Activated B cell treated with CpG ODN at 0.5 μM for 24 hours (primary cell): ENCODE data around the gene SMTNL1. TPM values are rescaled to one million over a fixed set of nuclear protein-coding genes. Genes with fewer than 3 reads are reported as not detected.

Experiments
- ATAC-seq: fragments of 200-7000 bp; cut with Tn5 transposase; one replicate; pipeline ENCODE4 v1.10.0; 2021; ENCODE audit warnings: low read depth, mild to moderate bottlenecking, moderate library complexity
- CTCF ChIA-PET: fragments of 350-600 bp; sonication (Branson Sonifier 250); formaldehyde crosslinking; loops from one replicate; lab custom pipeline; 2021; ENCODE audit warnings: antibody characterized with exemption; lab: Charles Lee
- POLR2A ChIA-PET: fragments of 350-600 bp; sonication (Branson Sonifier 250); formaldehyde crosslinking; loops from one replicate; lab custom pipeline; 2021; ENCODE audit warnings: antibody characterized with exemption; lab: Charles Lee
- DNase-seq: peaks from one replicate; pipeline ENCODE4 v3.0.0; 2022
- H3K27ac Mint-ChIP-seq: one replicate; pipeline ENCODE4 v1.8.0; 2020; ENCODE audit warnings: mixed read lengths
- H3K27me3 Mint-ChIP-seq: one replicate; pipeline ENCODE4 v1.8.0; 2021; ENCODE audit warnings: mixed read lengths
- H3K36me3 Mint-ChIP-seq: one replicate; pipeline ENCODE4 v1.8.0; 2021; ENCODE audit warnings: low read depth, mixed read lengths
- H3K4me1 Mint-ChIP-seq: one replicate; pipeline ENCODE4 v1.8.0; 2021; ENCODE audit warnings: mixed read lengths
- H3K4me3 Mint-ChIP-seq: one replicate; pipeline ENCODE4 v1.8.0; 2020; ENCODE audit warnings: mild to moderate bottlenecking, mixed read lengths
- H3K9me3 Mint-ChIP-seq: one replicate; pipeline ENCODE4 v1.8.0; 2020; ENCODE audit warnings: mixed read lengths
- intact Hi-C: fragments of 100-400 bp; cut with micrococcal nuclease; formaldehyde crosslinking; loops from one replicate; pipeline ENCODE4 v1.15.1; 2024
- total RNA-seq: library from RNA; stranded (reverse); gene quantifications from 2 replicates; pipeline ENCODE4 v1.2.3, GENCODE V29; 2022
- TF ChIP-seq, protein P1 (sequence below): fragments of 200-600 bp; IDR thresholded peaks from one replicate; pipeline ENCODE4 v1.8.0; 2022; ENCODE audit warnings: antibody characterized with exemption, mild to moderate bottlenecking

The SMTNL1 gene
- total RNA-seq, 1 donor from 2014 or later = not detected

DNA sequence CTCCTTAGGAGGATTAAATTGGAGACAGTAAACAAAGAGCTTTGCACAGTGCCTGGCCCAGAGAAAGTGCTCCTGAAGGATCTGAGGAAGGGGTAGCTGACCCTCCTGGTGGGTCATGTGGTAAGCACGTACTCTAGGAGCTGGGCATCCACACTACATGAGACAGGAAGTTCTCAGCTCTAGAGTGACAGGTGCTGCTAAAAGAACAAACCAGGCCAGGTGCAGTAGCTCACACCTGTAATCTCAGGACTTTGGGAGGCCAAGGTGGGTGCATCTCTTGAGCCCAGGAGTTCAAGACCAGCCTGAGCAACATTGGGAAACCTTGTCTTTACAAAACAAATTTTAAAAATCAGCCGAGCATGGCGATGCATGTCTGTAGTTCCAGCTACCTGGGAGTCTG, 35.0 kb upstream of the SMTNL1 start:
- Mint-ChIP-seq H3K27ac (no peak overlapping the region), H3K4me3 (no peak overlapping the region), H3K36me3 (peaks cover 11% of the 10 kb centered on the region), H3K4me1 (peaks cover 6% of the 10 kb centered on the region), H3K9me3 (no peaks in the 10 kb centered on the region), H3K27me3 (no peaks in the 10 kb centered on the region)
- no peak for ATAC-seq
- no peak for DNase-seq
- ChIA-PET POLR2A (interaction anchor here (1.1 to 1.5 kb wide), 3 partner anchors 13 to 152 kb away, joined by 3 to 5 read pairs (median 3); partner anchors contain the start of gene SLC43A1), CTCF (interaction anchor here (1.3 to 1.9 kb wide), 2 partner anchors 9 to 142 kb away, joined by 3 to 13 read pairs; no protein-coding TSS in a partner anchor)
- TF ChIP-seq, protein P1, sequence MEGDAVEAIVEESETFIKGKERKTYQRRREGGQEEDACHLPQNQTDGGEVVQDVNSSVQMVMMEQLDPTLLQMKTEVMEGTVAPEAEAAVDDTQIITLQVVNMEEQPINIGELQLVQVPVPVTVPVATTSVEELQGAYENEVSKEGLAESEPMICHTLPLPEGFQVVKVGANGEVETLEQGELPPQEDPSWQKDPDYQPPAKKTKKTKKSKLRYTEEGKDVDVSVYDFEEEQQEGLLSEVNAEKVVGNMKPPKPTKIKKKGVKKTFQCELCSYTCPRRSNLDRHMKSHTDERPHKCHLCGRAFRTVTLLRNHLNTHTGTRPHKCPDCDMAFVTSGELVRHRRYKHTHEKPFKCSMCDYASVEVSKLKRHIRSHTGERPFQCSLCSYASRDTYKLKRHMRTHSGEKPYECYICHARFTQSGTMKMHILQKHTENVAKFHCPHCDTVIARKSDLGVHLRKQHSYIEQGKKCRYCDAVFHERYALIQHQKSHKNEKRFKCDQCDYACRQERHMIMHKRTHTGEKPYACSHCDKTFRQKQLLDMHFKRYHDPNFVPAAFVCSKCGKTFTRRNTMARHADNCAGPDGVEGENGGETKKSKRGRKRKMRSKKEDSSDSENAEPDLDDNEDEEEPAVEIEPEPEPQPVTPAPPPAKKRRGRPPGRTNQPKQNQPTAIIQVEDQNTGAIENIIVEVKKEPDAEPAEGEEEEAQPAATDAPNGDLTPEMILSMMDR = no peak
- intact Hi-C loops = no loop called here

DNA sequence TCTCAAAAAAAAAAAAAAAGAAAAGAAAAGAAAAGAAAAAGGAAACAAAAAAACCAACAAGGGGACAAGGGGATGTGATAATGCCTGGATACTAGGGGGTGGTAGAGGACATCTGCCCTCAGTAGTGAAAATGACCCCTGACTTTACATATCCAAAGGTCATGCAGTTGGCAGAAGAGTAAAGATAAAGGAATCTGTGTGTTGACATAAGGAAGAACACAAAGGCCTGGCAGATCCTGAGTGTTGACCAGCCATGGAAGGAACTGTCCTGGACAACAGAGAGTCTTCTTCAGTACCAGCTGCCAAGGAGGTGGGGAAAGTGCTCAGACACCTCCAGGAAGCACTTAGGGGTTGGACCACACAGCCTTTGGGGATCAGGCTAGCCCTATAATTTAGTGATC, 34.5 kb upstream of the SMTNL1 start:
- Mint-ChIP-seq H3K27me3 (no peaks in the 10 kb centered on the region), H3K9me3 (no peaks in the 10 kb centered on the region), H3K36me3 (peaks cover 11% of the 10 kb centered on the region), H3K4me3 (no peak overlapping the region), H3K4me1 (peaks cover 6% of the 10 kb centered on the region), H3K27ac (no peak overlapping the region)
- CTCF ChIA-PET = interaction anchor here (1.3 to 1.9 kb wide), 2 partner anchors 9 to 142 kb away, joined by 3 to 13 read pairs; no protein-coding TSS in a partner anchor
- DNase-seq = no peak
- no peak for ATAC-seq
- TF ChIP-seq, protein P1 = no peak
- intact Hi-C loops = no loop called here
- POLR2A ChIA-PET = interaction anchor here (0.7 to 1.5 kb wide), 3 partner anchors 12 to 152 kb away, joined by 3 to 9 read pairs (median 5); partner anchors contain the start of gene SLC43A1

DNA sequence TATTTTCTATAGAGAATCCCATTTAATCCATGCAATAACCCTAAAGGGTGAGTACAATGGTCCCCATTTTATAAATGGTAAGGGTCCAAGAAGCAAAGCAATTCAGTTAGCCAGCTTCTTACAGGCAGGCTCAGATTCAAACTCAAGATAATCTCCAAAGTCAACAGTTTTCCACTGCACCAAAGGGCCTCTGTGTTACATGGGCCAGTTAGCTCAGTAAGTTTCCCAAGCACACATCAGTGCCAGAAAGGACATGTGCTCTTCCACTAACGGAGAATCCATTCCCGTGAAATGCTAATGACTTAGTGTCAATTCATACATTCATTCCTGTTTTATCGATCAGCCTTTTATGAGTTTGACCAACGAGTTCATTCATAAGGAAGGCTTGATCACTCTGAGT, 32.9 kb upstream of the SMTNL1 start:
- H3K4me1 Mint-ChIP-seq = peaks cover 6% of the 10 kb centered on the region
- H3K36me3 Mint-ChIP-seq = peaks cover 8% of the 10 kb centered on the region

DNA sequence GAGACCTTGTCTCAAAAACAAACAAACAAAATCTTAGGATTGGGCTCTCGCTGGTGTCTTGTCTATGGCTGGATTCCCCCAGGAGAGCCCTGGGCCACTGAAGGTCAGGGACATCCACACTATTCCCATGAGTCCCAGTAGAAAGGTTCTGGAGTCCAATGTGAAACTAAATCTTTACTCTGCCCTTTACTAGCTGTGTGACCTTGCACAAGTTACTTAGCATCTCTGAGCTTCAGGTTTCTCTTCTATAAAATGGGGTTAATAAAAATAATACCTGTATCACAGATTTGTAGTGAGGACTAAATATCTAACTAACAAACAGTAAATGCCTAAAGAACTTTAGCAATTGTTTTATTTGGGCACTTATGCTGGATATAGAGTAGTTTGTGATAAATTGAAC, 30.9 kb upstream of the SMTNL1 start:
- H3K27ac Mint-ChIP-seq = no peak overlapping the region
- H3K9me3 Mint-ChIP-seq = no peaks in the 10 kb centered on the region
- no peak overlapping the region for H3K4me3 Mint-ChIP-seq
- H3K27me3 Mint-ChIP-seq = no peaks in the 10 kb centered on the region
- TF ChIP-seq, protein P1 = no peak
- H3K36me3 Mint-ChIP-seq = peaks cover 5% of the 10 kb centered on the region
- no peak for ATAC-seq
- CTCF ChIA-PET = interaction anchor here (2.8 to 4.2 kb wide), 2 partner anchors 13 to 23 kb away, joined by 7 to 22 read pairs; no protein-coding TSS in a partner anchor
- DNase-seq = no peak
- intact Hi-C loops = no loop called here
- H3K4me1 Mint-ChIP-seq = peaks cover 2% of the 10 kb centered on the region
- POLR2A ChIA-PET = no interaction called here

More for the DNA sequence above, 32.9 kb upstream of the SMTNL1 start:
- Mint-ChIP-seq H3K27ac (no peak overlapping the region), H3K9me3 (no peaks in the 10 kb centered on the region), H3K4me3 (no peak overlapping the region), H3K27me3 (no peaks in the 10 kb centered on the region)
- ATAC-seq (no peak), DNase-seq (no peak)
- ChIA-PET POLR2A (no interaction called here), CTCF (interaction anchor here (0.9 to 4.2 kb wide), 4 partner anchors 9 to 46 kb away, joined by 3 to 22 read pairs (median 5); no protein-coding TSS in a partner anchor)
- intact Hi-C loops = no loop called here
- TF ChIP-seq, protein P1 = no peak

DNA sequence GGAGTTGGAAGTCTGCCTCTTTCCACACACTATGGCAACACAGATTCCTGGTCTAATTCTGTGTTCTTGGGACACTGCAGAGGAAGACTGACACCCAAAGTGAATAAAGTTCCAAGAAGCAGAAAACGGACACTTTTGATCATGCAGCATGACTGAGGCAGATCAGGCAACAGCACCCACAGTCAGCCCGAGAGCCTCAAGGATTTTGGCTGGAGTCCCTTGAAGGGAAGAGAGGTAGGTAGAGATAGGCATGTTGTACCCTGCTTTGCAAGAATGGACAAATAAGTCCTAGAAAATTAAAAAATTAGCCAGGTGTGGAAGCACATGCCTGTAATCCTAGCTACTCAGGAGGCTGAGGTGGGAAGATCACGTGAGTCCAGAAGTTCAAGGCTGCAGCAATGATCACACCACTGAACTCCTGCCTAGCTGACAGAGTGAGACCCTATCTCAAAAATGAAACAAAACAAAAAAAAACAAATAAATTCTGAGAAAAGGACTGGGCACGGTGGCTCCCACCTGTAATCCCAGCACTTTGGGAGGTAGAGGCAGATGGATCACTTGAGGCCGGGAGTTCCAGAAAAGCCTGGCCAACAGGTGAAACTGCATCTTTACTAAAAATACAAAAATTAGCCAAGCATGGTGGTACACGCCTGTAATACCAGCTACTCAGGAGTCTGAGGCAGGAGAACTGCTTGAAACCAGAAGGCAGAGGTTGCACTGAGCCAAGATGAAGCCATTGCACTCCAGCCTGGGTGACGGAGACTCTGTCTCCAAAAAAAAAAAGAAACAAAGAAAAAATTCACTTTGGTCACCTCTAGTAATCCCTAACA, 28.8 kb upstream of the SMTNL1 start:
- Mint-ChIP-seq H3K36me3 (no peaks in the 10 kb centered on the region), H3K4me1 (peaks cover 21% of the 10 kb centered on the region), H3K27me3 (no peaks in the 10 kb centered on the region), H3K4me3 (no peak overlapping the region), H3K27ac (no peak overlapping the region), H3K9me3 (no peaks in the 10 kb centered on the region)
- TF ChIP-seq, protein P1 = no peak
- DNase-seq (no peak), ATAC-seq (no peak)
- ChIA-PET CTCF (no interaction called here), POLR2A (no interaction called here)
- intact Hi-C loops = no loop called here
